Natural killer cell (primary cell): ENCODE data around the gene PTCD3. TPM values are rescaled to one million over a fixed set of nuclear protein-coding genes. Genes with fewer than 3 reads are reported as not detected.
A peak's percentile ranks its signal among the peaks of the same experiment; 100 is the strongest.

ENCODE experiments used
- ATAC-seq, 3 donors: fragments of 150-1000 bp in 2 of 3; fragments of 200-7000 bp in 1 of 3; cut with Tn5 transposase; 1 replicate in 1 of 3; 2 replicates in 2 of 3; pipeline ENCODE4 v1.10.0; 2021; ENCODE audit warnings: mild to moderate bottlenecking in 2 of 3, moderate library complexity in 2 of 3
- DNase-seq, 2 donors: peaks; one replicate each; pipeline versions ENCODE4 v3.0.0 to v3.0.0-alpha.2; 2013 to 2021; ENCODE audit warnings: mixed read lengths in 1 of 2
- H3K27ac ChIP-seq: one replicate; pipeline ENCODE4 v1.5.1; 2013; ENCODE audit warnings: mild to moderate bottlenecking, low read length
- H3K27me3 ChIP-seq: one replicate; pipeline ENCODE4 v1.6.1; 2013; ENCODE audit warnings: low read length; ENCODE audit not compliant: control insufficient read depth, insufficient read depth
- H3K36me3 ChIP-seq: one replicate; pipeline ENCODE4 v1.6.1; 2013; ENCODE audit warnings: low read length; ENCODE audit not compliant: control insufficient read depth, insufficient read depth
- H3K4me1 ChIP-seq: one replicate; pipeline ENCODE4 v1.6.1; 2013; ENCODE audit warnings: low read length; ENCODE audit not compliant: control insufficient read depth, insufficient read depth
- H3K4me3 ChIP-seq: one replicate; pipeline ENCODE4 v1.5.1; 2013; ENCODE audit warnings: low read length
- H3K9me3 ChIP-seq: one replicate; pipeline ENCODE4 v1.6.1; 2013; ENCODE audit warnings: low read length; ENCODE audit not compliant: control insufficient read depth, insufficient read depth
- H3K27ac Mint-ChIP-seq, 2 donors: one replicate each; pipeline ENCODE4 v1.8.0; 2022; ENCODE audit warnings: mild to moderate bottlenecking in 2 of 2, mixed read lengths in 2 of 2, moderate library complexity in 1 of 2
- H3K27me3 Mint-ChIP-seq, 2 donors: one replicate each; pipeline ENCODE4 v1.8.0; 2022; ENCODE audit warnings: low read depth in 2 of 2, mixed read lengths in 2 of 2
- H3K36me3 Mint-ChIP-seq: one replicate; pipeline ENCODE4 v1.8.0; 2022; ENCODE audit warnings: mixed read lengths
- H3K4me1 Mint-ChIP-seq, 2 donors: one replicate each; pipeline ENCODE4 v1.8.0; 2022; ENCODE audit warnings: mixed read lengths in 2 of 2
- H3K4me3 Mint-ChIP-seq: one replicate; pipeline ENCODE4 v1.8.0; 2022; ENCODE audit warnings: mild to moderate bottlenecking, moderate library complexity, mixed read lengths
- H3K9me3 Mint-ChIP-seq, 2 donors: one replicate each; pipeline ENCODE4 v1.8.0; 2022; ENCODE audit warnings: mixed read lengths in 2 of 2
- CTCF ChIP-seq: fragments of 200-600 bp; IDR thresholded peaks from one replicate; pipeline ENCODE4 v1.8.0; 2022; ENCODE audit warnings: antibody characterized with exemption
- WGBS: methylation state at CpG from one replicate; pipeline ENCODE4 v1.1.7; 2013; ENCODE audit warnings: missing lambda C conversion rate; ENCODE audit not compliant: insufficient coverage; 5-methylcytosine and 5-hydroxymethylcytosine counted together
- intact Hi-C: fragments of 100-400 bp; cut with micrococcal nuclease; formaldehyde crosslinking; loops from one replicate; pipeline ENCODE4 v1.14.2; 2022
- total RNA-seq, 4 donors: library from RNA; stranded (reverse); fragments of 120-200 nt in 1 of 4; gene quantifications; one replicate each; pipeline versions ENCODE4 v1.2.3 to v1.2.4, GENCODE V29; 2013 to 2022

PTCD3 gene
- total RNA-seq, 3 donors from 2014 or later (not counting 1 experiment from before 2014, with no cell fraction given): 115 to 146 (median 128) TPM

- intact Hi-C loops: no loop called here
- H3K4me3 Mint-ChIP-seq: no peak overlapping the region
- DNase-seq: no peak
- H3K9me3 Mint-ChIP-seq: no peaks in the 10 kb centered on the region
- H3K4me1 Mint-ChIP-seq: peaks cover 4% of the 10 kb centered on the region in 2 donors
- Histone ChIP-seq H3K27me3 (no peaks in the 10 kb centered on the region), H3K27ac (no peak overlapping the region), H3K4me1 (no peaks in the 10 kb centered on the region), H3K36me3 (peaks cover 65% of the 10 kb centered on the region), H3K4me3 (no peak overlapping the region), H3K9me3 (no peaks in the 10 kb centered on the region)
- no peak for TF ChIP-seq CTCF
- 93% methylated on average over 14 of the region's 14 CpGs for WGBS
- no peaks in the 10 kb centered on the region for H3K27me3 Mint-ChIP-seq
- peaks cover 6% of the 10 kb centered on the region for H3K36me3 Mint-ChIP-seq
- peak overlapping the region in 1 of 2 donors; percentile 9 for H3K27ac Mint-ChIP-seq
- no peak for ATAC-seq
Observed at GRCh38 chr2:86143926-86144685, 38.1 kb downstream of the PTCD3 start.

GRCh38 chr2:86147793-86148192 is 41.8 kb downstream of the PTCD3 start:
- H3K4me3 ChIP-seq: no peak overlapping the region
- intact Hi-C loops: no loop called here
- H3K4me3 Mint-ChIP-seq: no peak overlapping the region
- H3K27me3 Mint-ChIP-seq: no peaks in the 10 kb centered on the region
- peak overlapping the region; percentile 29 to 48 for H3K27ac Mint-ChIP-seq
- H3K36me3 Mint-ChIP-seq: peaks cover 17% of the 10 kb centered on the region
- no peak overlapping the region for H3K27ac ChIP-seq
- TF ChIP-seq CTCF: no peak
- H3K36me3 ChIP-seq: peaks cover 78% of the 10 kb centered on the region
- WGBS: 67% methylated on average over 2 of the region's 2 CpGs
- H3K4me1 Mint-ChIP-seq: peaks cover 0 to 4% of the 10 kb centered on the region in 2 donors
- DNase-seq: no peak
- no peaks in the 10 kb centered on the region for H3K27me3 ChIP-seq
- no peak for ATAC-seq
- no peaks in the 10 kb centered on the region for H3K9me3 Mint-ChIP-seq
- no peaks in the 10 kb centered on the region for H3K4me1 ChIP-seq
- H3K9me3 ChIP-seq: no peaks in the 10 kb centered on the region

- DNase-seq (no peak), ATAC-seq (no peak)
- Histone ChIP-seq H3K36me3 (peaks cover 64% of the 10 kb centered on the region), H3K4me1 (no peaks in the 10 kb centered on the region), H3K27me3 (no peaks in the 10 kb centered on the region), H3K9me3 (no peaks in the 10 kb centered on the region), H3K27ac (no peak overlapping the region), H3K4me3 (no peak overlapping the region)
- H3K36me3 Mint-ChIP-seq: peaks cover 17% of the 10 kb centered on the region
- no peak overlapping the region for H3K27ac Mint-ChIP-seq
- 96% methylated on average over 2 of the region's 2 CpGs for WGBS
- H3K27me3 Mint-ChIP-seq: no peaks in the 10 kb centered on the region
- no peaks in the 10 kb centered on the region for H3K9me3 Mint-ChIP-seq
- peaks cover 0 to 4% of the 10 kb centered on the region in 2 donors for H3K4me1 Mint-ChIP-seq
- H3K4me3 Mint-ChIP-seq: no peak overlapping the region
- TF ChIP-seq CTCF: no peak
- intact Hi-C loops: no loop called here
Observed at GRCh38 chr2:86150502-86150901, 44.5 kb downstream of the PTCD3 start.
